ENCODE measurements around the gene CPHXL. TPM values are rescaled to one million over a fixed set of nuclear protein-coding genes. Genes with fewer than 3 reads are reported as not detected.

CPHXL gene
- total RNA-seq, 2 experiments from 2014 or later, result not detected

DNA sequence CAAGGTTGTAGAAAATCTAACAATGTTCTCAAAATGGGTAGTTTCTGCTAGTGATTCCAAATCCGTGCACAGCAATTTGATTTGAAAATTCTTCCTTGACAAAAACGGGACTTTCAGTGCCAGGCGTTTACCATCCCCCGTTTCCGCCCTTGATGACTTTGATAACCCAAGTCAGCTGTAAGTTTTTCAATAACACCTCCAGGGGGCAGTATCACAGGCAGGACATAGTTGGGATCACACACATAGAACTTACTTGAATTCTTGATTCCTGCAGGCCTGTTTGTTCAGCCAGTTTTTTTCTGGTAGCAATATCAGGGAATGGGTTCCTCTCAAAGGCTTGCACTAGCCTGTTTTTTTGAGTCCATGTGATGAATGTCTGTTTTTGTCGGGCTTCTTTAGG, 30.6 kb downstream of the CPHXL start:
- intact Hi-C loops (cut with micrococcal nuclease), result loop anchor here (5.0 kb wide), 1 partner anchor 67 kb away; no protein-coding TSS in a partner anchor
- no peak overlapping the region for H3K4me3 Mint-ChIP-seq

DNA sequence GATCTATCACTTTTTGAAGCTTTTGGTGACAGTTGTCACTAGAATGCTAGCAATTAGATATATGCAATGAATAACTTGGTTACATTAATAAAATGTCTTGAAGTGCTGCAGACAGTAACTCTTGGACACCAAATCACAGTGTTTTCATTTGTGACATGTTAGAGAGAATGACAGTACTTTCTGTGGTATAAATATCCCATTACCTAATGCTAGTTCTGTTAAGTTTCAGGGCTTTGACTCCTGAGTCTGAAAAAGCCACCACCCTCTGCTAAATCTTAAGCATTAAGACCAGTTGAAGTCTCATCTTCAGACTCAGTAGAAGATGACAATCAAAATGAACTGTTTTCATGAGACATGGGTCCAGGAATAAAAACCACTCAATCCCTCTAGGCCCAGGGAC, 38.9 kb downstream of the CPHXL start:
- H3K4me3 Mint-ChIP-seq, result no peak overlapping the region
- H3K27me3 Mint-ChIP-seq (ENCODE audit: low read depth), result no peaks in the 10 kb centered on the region
- intact Hi-C loops (cut with micrococcal nuclease), result no loop called here
- CTCF ChIA-PET, result no interaction called here
- H3K4me1 Mint-ChIP-seq (ENCODE audit: low read depth), result no peaks in the 10 kb centered on the region
- no peaks in the 10 kb centered on the region for H3K36me3 Mint-ChIP-seq (ENCODE audit: low read depth)
- no peak for DNase-seq
- peaks cover 3% of the 10 kb centered on the region for H3K9me3 Mint-ChIP-seq
- no peak overlapping the region for H3K27ac Mint-ChIP-seq

More for the DNA sequence above, 30.6 kb downstream of the CPHXL start:
- CTCF ChIA-PET, result interaction anchor here (1.3 kb wide), 1 partner anchor 12 kb away, joined by 6 read pairs; no protein-coding TSS in a partner anchor
- H3K36me3 Mint-ChIP-seq (ENCODE audit: low read depth), result no peaks in the 10 kb centered on the region
- no peak overlapping the region for H3K27ac Mint-ChIP-seq
- DNase-seq, result no peak
- no peaks in the 10 kb centered on the region for H3K9me3 Mint-ChIP-seq
- no peaks in the 10 kb centered on the region for H3K4me1 Mint-ChIP-seq (ENCODE audit: low read depth)
- H3K27me3 Mint-ChIP-seq (ENCODE audit: low read depth), result no peaks in the 10 kb centered on the region

DNA sequence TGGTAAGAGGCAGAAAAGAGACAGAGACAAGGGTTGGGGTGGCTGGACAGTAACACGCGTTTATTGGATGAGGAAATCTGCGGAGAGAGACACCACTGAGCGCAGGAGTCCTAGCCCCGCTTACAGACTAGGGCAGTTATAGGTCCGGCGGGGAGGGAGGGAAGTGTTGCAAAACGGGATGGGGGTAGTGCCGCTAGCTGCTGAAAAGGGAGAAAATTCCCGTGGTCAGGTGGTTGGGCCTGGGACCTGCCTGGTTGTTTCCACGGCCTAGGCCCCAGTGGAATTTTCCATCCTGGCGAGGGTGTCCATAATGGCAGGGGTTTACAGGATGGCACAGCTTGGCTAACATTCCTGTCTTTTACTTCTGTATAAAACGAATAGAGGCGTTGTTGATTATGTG, 44.0 kb downstream of the CPHXL start:
- DNase-seq, result no peak
- Mint-ChIP-seq H3K4me3 (no peak overlapping the region), H3K9me3 (peaks cover 3% of the 10 kb centered on the region), H3K4me1 (ENCODE audit: low read depth) (no peaks in the 10 kb centered on the region), H3K27ac (no peak overlapping the region), H3K36me3 (ENCODE audit: low read depth) (no peaks in the 10 kb centered on the region), H3K27me3 (ENCODE audit: low read depth) (no peaks in the 10 kb centered on the region)
- CTCF ChIA-PET, result no interaction called here
- intact Hi-C loops (cut with micrococcal nuclease), result no loop called here

DNA sequence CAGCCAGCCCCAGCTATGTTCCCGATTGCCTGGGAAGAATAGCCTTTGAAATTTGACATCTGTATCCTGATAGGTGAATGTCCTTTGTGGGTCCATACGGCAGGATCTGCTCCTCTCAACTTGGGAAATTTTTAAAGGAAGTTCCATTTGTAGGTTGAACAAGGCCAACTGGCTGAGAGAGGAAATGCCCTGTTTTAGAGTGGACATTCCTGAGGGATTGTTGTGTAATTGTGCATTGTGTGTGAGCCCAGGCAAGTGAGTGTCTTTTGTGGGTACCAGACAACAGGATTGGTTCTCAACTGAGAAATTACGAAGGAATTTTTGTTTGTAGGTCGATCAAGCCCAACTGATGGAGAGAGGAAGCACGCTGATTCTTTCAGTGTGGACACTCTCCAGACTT, 46.9 kb downstream of the CPHXL start:
- Mint-ChIP-seq H3K27me3 (ENCODE audit: low read depth) (no peaks in the 10 kb centered on the region), H3K4me1 (ENCODE audit: low read depth) (no peaks in the 10 kb centered on the region), H3K36me3 (ENCODE audit: low read depth) (no peaks in the 10 kb centered on the region), H3K27ac (no peak overlapping the region), H3K4me3 (no peak overlapping the region), H3K9me3 (peaks cover under 1% of the 10 kb centered on the region)
- CTCF ChIA-PET, result no interaction called here
- intact Hi-C loops (cut with micrococcal nuclease), result no loop called here
- DNase-seq, result no peak

DNA sequence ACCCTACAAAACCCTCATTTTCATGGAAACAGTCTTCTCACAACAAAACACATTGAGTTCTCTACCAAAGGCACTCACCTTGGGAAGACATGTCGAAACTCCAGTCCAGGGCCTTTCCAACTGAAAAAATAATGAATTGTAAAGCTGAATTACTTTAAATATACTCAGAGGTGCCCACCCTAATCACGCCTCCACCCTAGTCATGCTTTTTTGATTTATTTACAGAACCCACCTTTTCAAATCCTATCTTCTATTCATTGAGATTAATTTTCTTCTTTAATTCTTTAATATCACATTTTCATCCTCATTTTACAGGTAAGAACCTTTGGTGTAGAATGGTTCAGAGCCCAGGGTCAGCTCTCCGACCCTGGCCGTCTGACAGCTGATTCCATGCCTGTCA, 49.4 kb downstream of the CPHXL start, which contains the start of gene CPHXL2:
TSS of gene CPHXL2 (minus strand) at position 101 of the 400 bp plus-strand sequence. CDS start at position 91, 10 bp downstream.
- intact Hi-C loops (cut with micrococcal nuclease), result no loop called here
- no peak within 1 kb of the TSS for H3K4me3 Mint-ChIP-seq
- H3K36me3 Mint-ChIP-seq (ENCODE audit: low read depth), result no peaks in the 10 kb centered on the region
- no peaks in the 10 kb centered on the region for H3K27me3 Mint-ChIP-seq (ENCODE audit: low read depth)
- no peaks in the 10 kb centered on the region for H3K4me1 Mint-ChIP-seq (ENCODE audit: low read depth)
- no peaks in the 10 kb centered on the region for H3K9me3 Mint-ChIP-seq
- DNase-seq, result no peak
- CTCF ChIA-PET, result no interaction called here
- no peak within 1 kb of the TSS for H3K27ac Mint-ChIP-seq

DNA sequence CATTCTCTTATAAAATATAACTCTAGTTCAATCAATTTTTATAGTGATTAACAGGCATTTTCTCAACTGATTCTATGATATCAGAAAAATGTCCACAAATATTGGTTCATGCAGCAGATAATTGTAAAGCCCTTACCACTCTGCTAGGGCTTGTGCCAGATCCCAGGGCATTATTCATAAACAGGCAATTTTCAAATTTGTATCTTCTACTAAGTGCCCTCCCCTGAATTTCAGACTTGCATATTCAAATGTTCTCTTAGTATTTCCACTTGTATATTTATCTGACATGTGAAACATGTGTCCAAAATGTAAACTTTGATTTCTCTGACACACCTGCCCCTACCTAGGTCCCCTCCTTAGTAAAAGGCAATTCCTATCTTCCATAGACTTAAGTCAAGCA, 58.8 kb downstream of the CPHXL start:
- H3K27ac Mint-ChIP-seq, result no peak overlapping the region
- DNase-seq, result no peak
- no peaks in the 10 kb centered on the region for H3K4me1 Mint-ChIP-seq (ENCODE audit: low read depth)
- no peaks in the 10 kb centered on the region for H3K27me3 Mint-ChIP-seq (ENCODE audit: low read depth)
- no peaks in the 10 kb centered on the region for H3K36me3 Mint-ChIP-seq (ENCODE audit: low read depth)
- CTCF ChIA-PET, result no interaction called here
- no peaks in the 10 kb centered on the region for H3K9me3 Mint-ChIP-seq
- H3K4me3 Mint-ChIP-seq, result no peak overlapping the region
- intact Hi-C loops (cut with micrococcal nuclease), result no loop called here

Other genes starting within 250 kb of the CPHXL start
- gene CHST6, start 231.0 kb downstream of the CPHXL start, total RNA-seq, result not detected
- gene CHST5, start 190.4 kb downstream of the CPHXL start, total RNA-seq, result under 1 TPM in 1 of 2 experiments, not detected in 1; 0.10 TPM
- 1 to 10 TPM; 4.5 to 5.4 TPM for gene TMEM231, start 170.2 kb downstream of the CPHXL start, total RNA-seq
- gene GABARAPL2, start 160.1 kb downstream of the CPHXL start, total RNA-seq, result 10 to 100 TPM; 63.3 to 66.8 TPM
- gene ADAT1, start 103.2 kb downstream of the CPHXL start, total RNA-seq, result 10 to 100 TPM; 45.3 to 47.5 TPM
- gene KARS1, start 78.8 kb downstream of the CPHXL start, total RNA-seq, result 100 to 1,000 TPM; 371 to 385 TPM
- 10 to 100 TPM; 78.6 to 79.0 TPM for gene TERF2IP, start 78.7 kb downstream of the CPHXL start, total RNA-seq
- gene CPHXL2, start 49.5 kb downstream of the CPHXL start, total RNA-seq, result not detected
- gene DUXB, start 25.0 kb downstream of the CPHXL start, total RNA-seq, result not detected